ENCODE data around the gene GREB1L. TPM values are rescaled to one million over a fixed set of nuclear protein-coding genes. Genes with fewer than 3 reads are reported as not detected.

GREB1L gene
- polyA plus RNA-seq, 1 of the 3 experiments (the other 2 are of a cell fraction), result under 0.01 TPM

DNA sequence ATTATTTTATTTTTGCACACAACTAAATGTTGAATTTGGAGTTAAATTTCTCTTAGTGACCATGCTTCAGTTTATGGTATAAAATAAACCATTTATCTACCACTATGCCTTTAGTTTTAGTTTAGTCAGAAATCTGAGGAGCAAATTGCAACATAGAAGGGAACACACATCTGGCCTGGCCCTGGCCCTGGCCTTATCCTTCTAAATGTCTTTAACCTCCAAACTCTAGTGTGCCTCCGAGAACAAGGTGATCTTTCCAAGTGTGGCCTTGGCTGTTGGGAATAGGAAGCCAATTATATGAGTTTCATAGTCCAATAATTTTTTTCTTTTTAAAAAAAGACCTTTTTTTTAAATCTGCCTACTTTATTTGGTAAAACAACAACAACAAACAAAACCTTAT lies 31.8 kb upstream of the GREB1L start:
- Histone ChIP-seq H2AFZ (ENCODE audit: low read depth) (no peak overlapping the region), H3K36me3 (replicated peaks in 1 of 2; ENCODE audit: control insufficient read depth in 1 of 2, insufficient read depth in 2 of 2, low read length in 1 of 2) (no peaks in the 10 kb centered on the region), H3F3A (replicated peaks; ENCODE audit: insufficient read depth) (no peaks in the 10 kb centered on the region), H3K4me2 (no peak overlapping the region), H4K20me1 (ENCODE audit: insufficient read depth) (no peaks in the 10 kb centered on the region), H3K4me1 (ENCODE audit: control insufficient read depth in 1 of 2, insufficient read depth in 2 of 2, low read depth in 1 of 2, low read length in 1 of 2) (no peaks in the 10 kb centered on the region), H3K79me2 (ENCODE audit: insufficient read depth) (no peaks in the 10 kb centered on the region), H3K27me3 (ENCODE audit: insufficient read depth) (peaks cover 33% of the 10 kb centered on the region; the same call in 1 of the 2 replicates), H3K27ac (ENCODE audit: low read depth in 2 of 2, low read length in 1 of 2) (no peak overlapping the region), H3K9me3 (no peaks in the 10 kb centered on the region), H3K9me2 (no peaks in the 10 kb centered on the region), H3K4me3 (ENCODE audit: low read depth in 2 of 2, low read length in 1 of 2) (no peak overlapping the region), H3K9ac (no peak overlapping the region)
- CTCF ChIA-PET, result no interaction called here
- TF ChIP-seq, protein P1, sequence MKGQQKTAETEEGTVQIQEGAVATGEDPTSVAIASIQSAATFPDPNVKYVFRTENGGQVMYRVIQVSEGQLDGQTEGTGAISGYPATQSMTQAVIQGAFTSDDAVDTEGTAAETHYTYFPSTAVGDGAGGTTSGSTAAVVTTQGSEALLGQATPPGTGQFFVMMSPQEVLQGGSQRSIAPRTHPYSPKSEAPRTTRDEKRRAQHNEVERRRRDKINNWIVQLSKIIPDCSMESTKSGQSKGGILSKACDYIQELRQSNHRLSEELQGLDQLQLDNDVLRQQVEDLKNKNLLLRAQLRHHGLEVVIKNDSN (IDR thresholded peaks at IDR 0.05; ENCODE audit: borderline replicate concordance, low read depth), result no peak
- TF ChIP-seq SMC3 (IDR thresholded peaks at IDR 0.05; ENCODE audit: low read depth, low read length), result no peak
- TF ChIP-seq CHD2 (IDR thresholded peaks at IDR 0.05; ENCODE audit: low read length, partially characterized antibody), result no peak
- TF ChIP-seq RFX5 (IDR thresholded peaks at IDR 0.05; ENCODE audit: low read length), result no peak
- TF ChIP-seq MAX (IDR thresholded peaks at IDR 0.05; ENCODE audit: low read depth), result no peak
- TF ChIP-seq GABPA (IDR thresholded peaks at IDR 0.05; ENCODE audit: low read depth), result no peak
- TF ChIP-seq MEF2A (IDR thresholded peaks at IDR 0.05; ENCODE audit: borderline replicate concordance, low read depth), result no peak
- no peak for TF ChIP-seq RCOR1 (IDR thresholded peaks at IDR 0.05; ENCODE audit: low read length)
- TF ChIP-seq EZH2phosphoT487 (IDR thresholded peaks at IDR 0.05; ENCODE audit: borderline replicate concordance, low read depth), result no peak
- no peak for TF ChIP-seq TCF12 (IDR thresholded peaks at IDR 0.05)
- TF ChIP-seq NFIC (IDR thresholded peaks at IDR 0.05; ENCODE audit: borderline replicate concordance), result no peak
- no peak for TF ChIP-seq PBX3 (IDR thresholded peaks at IDR 0.05)
- TF ChIP-seq FOXM1 (IDR thresholded peaks at IDR 0.05; ENCODE audit: low read depth), result no peak
- TF ChIP-seq CTCF (IDR thresholded peaks at IDR 0.05), result no peak
- no peak for TF ChIP-seq NRF1 (IDR thresholded peaks at IDR 0.05; ENCODE audit: low read depth, low read length)
- TF ChIP-seq POLR2AphosphoS5 (IDR thresholded peaks at IDR 0.05; ENCODE audit: low read depth, low read length), result no peak
- no peak for TF ChIP-seq REST (IDR thresholded peaks at IDR 0.05; ENCODE audit: low read depth, low read length)
- TF ChIP-seq, protein P2, sequence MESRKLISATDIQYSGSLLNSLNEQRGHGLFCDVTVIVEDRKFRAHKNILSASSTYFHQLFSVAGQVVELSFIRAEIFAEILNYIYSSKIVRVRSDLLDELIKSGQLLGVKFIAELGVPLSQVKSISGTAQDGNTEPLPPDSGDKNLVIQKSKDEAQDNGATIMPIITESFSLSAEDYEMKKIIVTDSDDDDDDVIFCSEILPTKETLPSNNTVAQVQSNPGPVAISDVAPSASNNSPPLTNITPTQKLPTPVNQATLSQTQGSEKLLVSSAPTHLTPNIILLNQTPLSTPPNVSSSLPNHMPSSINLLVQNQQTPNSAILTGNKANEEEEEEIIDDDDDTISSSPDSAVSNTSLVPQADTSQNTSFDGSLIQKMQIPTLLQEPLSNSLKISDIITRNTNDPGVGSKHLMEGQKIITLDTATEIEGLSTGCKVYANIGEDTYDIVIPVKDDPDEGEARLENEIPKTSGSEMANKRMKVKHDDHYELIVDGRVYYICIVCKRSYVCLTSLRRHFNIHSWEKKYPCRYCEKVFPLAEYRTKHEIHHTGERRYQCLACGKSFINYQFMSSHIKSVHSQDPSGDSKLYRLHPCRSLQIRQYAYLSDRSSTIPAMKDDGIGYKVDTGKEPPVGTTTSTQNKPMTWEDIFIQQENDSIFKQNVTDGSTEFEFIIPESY (IDR thresholded peaks at IDR 0.05; ENCODE audit: borderline replicate concordance, low read depth), result no peak
- DNase-seq, result no peak
- WGBS (ENCODE audit: low lambda C conversion rate), result 12% methylated on average over 1 of the region's 1 CpG
- POLR2A ChIA-PET, result no interaction called here

All from SK-N-SH (cell line).